Thyroid gland (tissue), 4 donors: Measurements from ENCODE around the gene ACBD3.

Source experiments
- POLR2A ChIP-seq, 2 donors: fragments of 450-650 bp; IDR thresholded peaks; one replicate each; pipeline ENCODE4 v1.6.1; 2017; ENCODE audit warnings: antibody characterized with exemption in 2 of 2, mild to moderate bottlenecking in 2 of 2, moderate library complexity in 1 of 2
- TF ChIP-seq, protein P1 (sequence below), 6 experiments: fragments of 200-600 bp in 3 of 6; fragments of 450-650 bp in 3 of 6; sonication (generic) in 3 of 6; IDR thresholded peaks; one replicate each; pipeline ENCODE4 v1.5.1; 2016 to 2019; ENCODE audit warnings: antibody characterized with exemption in 6 of 6, mild to moderate bottlenecking in 2 of 6, inconsistent platforms in 1 of 6, moderate library complexity in 1 of 6

DNA sequence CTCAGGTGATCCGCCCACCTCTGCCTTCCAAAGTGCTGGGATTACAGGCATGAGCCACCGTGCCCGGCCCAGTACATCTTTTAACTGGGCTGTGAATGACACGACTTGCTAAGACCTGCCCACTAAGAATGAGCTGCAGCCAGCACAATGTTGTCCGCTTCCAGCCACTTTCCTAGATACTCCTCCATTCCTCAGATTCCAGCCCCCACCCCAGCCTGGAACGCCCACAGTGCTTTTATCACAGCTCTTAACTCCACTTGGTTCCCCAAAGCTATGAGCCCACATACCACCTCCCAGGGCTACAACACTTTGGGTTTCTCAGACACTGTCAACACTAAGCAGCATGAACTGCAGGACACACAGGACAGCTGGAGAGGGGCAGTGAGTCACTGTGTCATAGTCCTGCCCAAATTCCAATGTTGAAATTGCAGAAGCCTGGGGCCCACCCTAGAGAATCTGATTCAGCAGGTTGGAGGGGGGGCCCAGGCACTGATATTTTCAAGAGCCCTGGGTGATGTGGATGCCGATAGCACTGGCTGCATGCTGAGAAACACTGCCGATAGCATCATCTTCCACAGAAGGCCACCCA is 58.0 kb downstream of the ACBD3 start:
- no peak for TF ChIP-seq POLR2A (IDR thresholded peaks at IDR 0.05)
- TF ChIP-seq, protein P1, sequence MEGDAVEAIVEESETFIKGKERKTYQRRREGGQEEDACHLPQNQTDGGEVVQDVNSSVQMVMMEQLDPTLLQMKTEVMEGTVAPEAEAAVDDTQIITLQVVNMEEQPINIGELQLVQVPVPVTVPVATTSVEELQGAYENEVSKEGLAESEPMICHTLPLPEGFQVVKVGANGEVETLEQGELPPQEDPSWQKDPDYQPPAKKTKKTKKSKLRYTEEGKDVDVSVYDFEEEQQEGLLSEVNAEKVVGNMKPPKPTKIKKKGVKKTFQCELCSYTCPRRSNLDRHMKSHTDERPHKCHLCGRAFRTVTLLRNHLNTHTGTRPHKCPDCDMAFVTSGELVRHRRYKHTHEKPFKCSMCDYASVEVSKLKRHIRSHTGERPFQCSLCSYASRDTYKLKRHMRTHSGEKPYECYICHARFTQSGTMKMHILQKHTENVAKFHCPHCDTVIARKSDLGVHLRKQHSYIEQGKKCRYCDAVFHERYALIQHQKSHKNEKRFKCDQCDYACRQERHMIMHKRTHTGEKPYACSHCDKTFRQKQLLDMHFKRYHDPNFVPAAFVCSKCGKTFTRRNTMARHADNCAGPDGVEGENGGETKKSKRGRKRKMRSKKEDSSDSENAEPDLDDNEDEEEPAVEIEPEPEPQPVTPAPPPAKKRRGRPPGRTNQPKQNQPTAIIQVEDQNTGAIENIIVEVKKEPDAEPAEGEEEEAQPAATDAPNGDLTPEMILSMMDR (IDR thresholded peaks at IDR 0.05): no peak
